ENCODE measurements around the gene CES3.

- no peak for TF ChIP-seq TAF1 (IDR thresholded peaks at IDR 0.05; ENCODE audit: borderline replicate concordance, low read depth, low read length)
- TF ChIP-seq POLR2A (IDR thresholded peaks at IDR 0.05; ENCODE audit: low read depth, low read length) = no peak
- no peak for TF ChIP-seq POLR2AphosphoS5 (IDR thresholded peaks at IDR 0.05; ENCODE audit: low read depth, low read length)
These were observed 41.3 kb upstream of the CES3 start for GRCh38 chr16:66919569-66920298.
